Lower leg skin (tissue), 4 donors: ENCODE measurements around the gene NOP9. TPM values are rescaled to one million over a fixed set of nuclear protein-coding genes. Genes with fewer than 3 reads are reported as not detected.
A peak's percentile ranks its signal among the peaks of the same experiment; 100 is the strongest.

Source experiments
- DNase-seq, 2 donors: peaks; one replicate each; pipeline ENCODE4 v3.0.0-alpha.2; 2019; ENCODE audit warnings: low spot score in 2 of 2
- H3K4me3 ChIP-seq: fragments of 200-600 bp; sonication (generic); 2 replicates; pipeline ENCODE4 v1.5.1; 2017; ENCODE audit warnings: mild to moderate bottlenecking, low read depth; ENCODE audit not compliant: poor library complexity, severe bottlenecking
- POLR2A ChIP-seq, 2 donors: fragments of 450-650 bp; IDR thresholded peaks; one replicate each; pipeline ENCODE4 v1.6.1; 2016 to 2017; ENCODE audit warnings: antibody characterized with exemption in 2 of 2, mild to moderate bottlenecking in 1 of 2, moderate library complexity in 1 of 2
- WGBS, 2 donors: methylation state at CpG; one replicate each; pipeline ENCODE4 v1.1.5; 2018; 5-methylcytosine and 5-hydroxymethylcytosine counted together
- intact Hi-C: fragments of 100-400 bp; cut with DNase I; formaldehyde crosslinking; loops from one replicate; pipeline ENCODE4 v1.15.0; 2023; ENCODE audit warnings: low total_unique reads
- total RNA-seq, 4 donors: library from RNA; depleted of rRNA; stranded (reverse); fragments of >200 nt; gene quantifications; one replicate each; pipeline ENCODE4 v1.1.0, GENCODE V29; 2016
- TF ChIP-seq, protein P1 (sequence below), 3 donors: fragments of 450-650 bp; IDR thresholded peaks; one replicate each; pipeline ENCODE4 v1.5.1; 2016; ENCODE audit warnings: antibody characterized with exemption in 3 of 3, mild to moderate bottlenecking in 3 of 3, moderate library complexity in 2 of 3

NOP9 gene
- total RNA-seq, 4 donors from 2014 or later, result 13.8 to 20.4 (median 17.6) TPM

DNA sequence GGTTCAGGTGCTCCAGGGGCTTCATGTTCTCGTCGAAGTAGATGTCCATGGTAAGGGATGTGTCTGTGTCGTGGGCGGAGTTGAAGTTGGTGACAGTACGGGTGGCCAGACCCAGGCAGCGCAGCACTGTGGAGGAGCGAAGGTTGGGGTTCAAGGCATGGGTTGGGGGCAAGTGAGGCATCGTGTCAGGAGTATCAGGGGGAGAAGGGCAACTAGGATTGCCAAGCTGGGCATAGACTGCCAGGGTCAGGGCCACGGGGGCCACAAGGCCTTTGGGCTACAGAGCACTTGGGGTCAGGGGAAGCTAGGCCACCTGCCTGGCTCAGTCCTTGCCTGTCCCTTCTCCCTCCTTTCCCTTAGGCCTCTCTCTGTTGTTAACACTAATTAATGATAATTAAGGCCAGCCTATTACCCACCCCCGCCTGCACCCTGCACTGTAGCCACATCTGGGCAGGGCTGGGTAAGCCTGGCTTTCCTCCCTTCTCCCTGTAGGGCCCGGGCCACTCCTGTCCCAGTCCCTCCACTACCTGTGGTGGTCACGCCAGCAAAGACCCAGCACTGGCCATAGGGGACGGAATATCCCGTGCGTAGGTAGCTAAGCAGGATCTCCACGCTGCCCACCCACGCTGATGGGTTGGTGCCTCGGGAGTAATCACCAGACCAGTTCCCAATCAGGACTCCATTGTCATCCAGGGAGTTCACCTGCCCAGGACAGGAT lies 40.9 kb upstream of the NOP9 start:
- H3K4me3 ChIP-seq, result no peak overlapping the region
- WGBS, 2 donors, result 59 to 64% methylated on average over 18 of the region's 18 CpGs
- TF ChIP-seq, protein P1, sequence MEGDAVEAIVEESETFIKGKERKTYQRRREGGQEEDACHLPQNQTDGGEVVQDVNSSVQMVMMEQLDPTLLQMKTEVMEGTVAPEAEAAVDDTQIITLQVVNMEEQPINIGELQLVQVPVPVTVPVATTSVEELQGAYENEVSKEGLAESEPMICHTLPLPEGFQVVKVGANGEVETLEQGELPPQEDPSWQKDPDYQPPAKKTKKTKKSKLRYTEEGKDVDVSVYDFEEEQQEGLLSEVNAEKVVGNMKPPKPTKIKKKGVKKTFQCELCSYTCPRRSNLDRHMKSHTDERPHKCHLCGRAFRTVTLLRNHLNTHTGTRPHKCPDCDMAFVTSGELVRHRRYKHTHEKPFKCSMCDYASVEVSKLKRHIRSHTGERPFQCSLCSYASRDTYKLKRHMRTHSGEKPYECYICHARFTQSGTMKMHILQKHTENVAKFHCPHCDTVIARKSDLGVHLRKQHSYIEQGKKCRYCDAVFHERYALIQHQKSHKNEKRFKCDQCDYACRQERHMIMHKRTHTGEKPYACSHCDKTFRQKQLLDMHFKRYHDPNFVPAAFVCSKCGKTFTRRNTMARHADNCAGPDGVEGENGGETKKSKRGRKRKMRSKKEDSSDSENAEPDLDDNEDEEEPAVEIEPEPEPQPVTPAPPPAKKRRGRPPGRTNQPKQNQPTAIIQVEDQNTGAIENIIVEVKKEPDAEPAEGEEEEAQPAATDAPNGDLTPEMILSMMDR (IDR thresholded peaks at IDR 0.05), result no peak
- TF ChIP-seq POLR2A (IDR thresholded peaks at IDR 0.05), result no peak
- no peak for DNase-seq
- intact Hi-C loops, result no loop called here

- no peak for TF ChIP-seq POLR2A (IDR thresholded peaks at IDR 0.05)
- TF ChIP-seq, protein P1 (IDR thresholded peaks at IDR 0.05), result no peak
- H3K4me3 ChIP-seq, result no peak overlapping the region
- intact Hi-C loops, result no loop called here
- 61 to 62% methylated on average over 16 of the region's 16 CpGs for WGBS, 2 donors
- peak in 1 of 2 donors; percentile 83 for DNase-seq
Measured at GRCh38 chr14:24259282-24260025, 40.2 kb upstream of the NOP9 start.

- TF ChIP-seq POLR2A (IDR thresholded peaks at IDR 0.05), result no peak
- TF ChIP-seq, protein P1 (IDR thresholded peaks at IDR 0.05), result no peak
- no peak overlapping the region for H3K4me3 ChIP-seq
- intact Hi-C loops, result no loop called here
- DNase-seq, result no peak
- 78 to 86% methylated on average over 15 to 16 of the region's 16 CpGs for WGBS, 2 donors
Measured at GRCh38 chr14:24260026-24260779, 39.4 kb upstream of the NOP9 start.

DNA sequence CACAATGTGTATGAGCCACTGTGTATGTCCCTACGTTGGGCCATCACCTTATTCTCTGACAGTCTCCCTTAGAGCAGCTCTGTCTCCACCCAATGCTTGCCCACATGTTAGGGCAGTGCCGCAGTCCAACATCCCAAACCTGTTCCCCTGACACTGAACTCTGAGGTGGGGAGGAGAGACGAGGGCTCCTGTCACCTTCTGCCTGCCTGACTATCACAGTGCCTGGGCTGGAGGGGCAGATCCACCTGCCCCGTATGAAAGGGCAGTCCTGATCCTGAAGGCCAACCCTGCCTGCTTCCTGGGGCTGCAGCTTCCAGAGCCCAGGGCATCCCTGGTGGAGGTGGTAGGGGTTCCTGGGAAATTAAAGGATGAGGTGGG lies 38.9 kb upstream of the NOP9 start:
- WGBS, 2 donors, result 57 to 64% methylated on average over 4 of the region's 4 CpGs
- DNase-seq, result no peak
- no peak for TF ChIP-seq POLR2A (IDR thresholded peaks at IDR 0.05)
- no peak overlapping the region for H3K4me3 ChIP-seq
- intact Hi-C loops, result no loop called here

- DNase-seq, result no peak
- intact Hi-C loops, result no loop called here
- 91 to 92% methylated on average over 20 of the region's 20 CpGs for whole genome bisulfite sequencing, 2 donors
- TF ChIP-seq POLR2A (IDR thresholded peaks at IDR 0.05), result no peak
- TF ChIP-seq, protein P1 (IDR thresholded peaks at IDR 0.05), result peak in 1 of 3 donors; percentile 23
- no peak overlapping the region for H3K4me3 ChIP-seq
Measured at GRCh38 chr14:24261256-24261968, 38.2 kb upstream of the NOP9 start.
